ENCODE measurements around the gene FOXP3.
A peak's percentile ranks its signal among the peaks of the same experiment; 100 is the strongest.

The FOXP3 gene

DNA sequence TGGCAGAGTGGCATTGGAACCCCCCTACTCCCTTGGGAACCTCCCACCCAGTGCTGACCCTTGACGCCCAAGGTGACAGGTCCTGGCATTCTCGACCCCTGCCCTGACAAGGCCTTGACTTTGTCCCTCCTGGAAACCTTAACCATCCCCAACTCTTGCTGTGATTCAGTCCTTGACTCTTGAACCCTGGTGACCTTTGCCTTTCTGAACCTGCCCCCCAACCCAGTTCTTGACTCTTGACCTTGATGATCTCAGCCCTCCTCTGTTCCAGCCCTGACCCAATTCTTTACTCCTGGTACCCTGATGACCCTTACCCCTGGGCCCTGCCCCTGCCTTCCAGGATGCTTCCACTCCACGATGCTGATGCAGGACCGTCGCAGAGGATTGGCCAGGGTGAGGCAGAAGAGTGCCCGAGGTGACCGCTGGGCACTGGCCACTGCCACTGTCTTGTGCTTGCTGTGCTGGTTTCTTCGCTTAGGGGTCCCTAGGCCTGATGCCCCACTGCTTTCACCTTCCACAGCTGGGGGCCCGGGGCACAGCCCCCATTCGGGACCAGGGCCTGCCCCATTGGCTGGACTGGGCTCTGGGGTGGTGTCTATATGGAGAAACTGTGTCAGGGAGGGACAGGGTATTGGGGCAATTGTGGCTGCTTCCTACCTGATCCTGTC is 33.0 kb downstream of the FOXP3 start:
- Histone ChIP-seq H3K36me3 (ENCODE audit: control insufficient read depth in 1 of 2, insufficient read depth in 2 of 2, low read length in 2 of 2) (no peaks in the 10 kb centered on the region), H3K4me3 (ENCODE audit: low read depth in 1 of 2, low read length in 2 of 2) (no peak overlapping the region), H3K9me3 (ENCODE audit: control insufficient read depth in 1 of 2, low read length in 2 of 2) (no peaks in the 10 kb centered on the region), H3K27me3 (ENCODE audit: low read depth, low read length) (no peaks in the 10 kb centered on the region), H3K4me1 (ENCODE audit: control insufficient read depth in 1 of 2, insufficient read depth in 2 of 2, low read length in 2 of 2) (peaks cover 0 to 6% of the 10 kb centered on the region in 2 donors), H3K27ac (ENCODE audit: low read length) (no peak overlapping the region)

DNA sequence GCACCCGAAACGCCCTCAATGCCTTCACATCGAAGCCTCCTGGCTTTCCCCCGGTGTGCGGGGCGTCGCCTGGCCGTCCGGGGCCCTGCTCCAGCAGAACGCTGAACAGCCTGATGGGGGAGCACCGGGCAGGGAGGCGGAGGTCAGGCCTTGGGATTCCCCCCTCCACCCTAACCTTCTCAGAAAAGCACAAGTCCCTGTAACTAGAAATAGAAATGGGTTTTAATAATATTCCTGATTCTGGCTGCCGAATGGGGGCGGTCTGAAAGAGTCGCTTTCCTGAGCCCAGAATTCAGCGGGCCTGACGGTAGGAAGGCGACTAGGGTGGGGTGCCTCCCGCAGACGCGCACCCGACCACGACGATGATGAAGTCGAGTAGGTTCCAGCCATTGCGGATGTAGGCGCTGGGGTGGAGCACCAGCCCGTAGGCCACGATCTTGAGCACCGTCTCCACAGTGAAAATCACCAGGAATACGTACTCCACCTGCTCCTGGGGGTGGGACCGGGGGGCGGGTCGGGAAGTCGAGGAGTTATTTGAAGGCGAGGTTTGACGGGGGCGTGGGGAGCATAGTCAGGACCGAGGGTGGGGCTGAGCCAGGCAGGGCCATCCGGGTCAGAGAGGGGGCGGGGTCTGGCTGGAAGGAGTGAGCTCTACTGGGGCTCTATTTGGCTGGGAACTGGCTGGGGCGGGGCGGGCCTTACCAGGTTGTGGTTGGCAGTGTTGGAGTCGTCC is 33.8 kb downstream of the FOXP3 start:
- Histone ChIP-seq H3K4me1 (ENCODE audit: control insufficient read depth in 1 of 2, insufficient read depth in 2 of 2, low read length in 2 of 2) (peaks cover 0 to 4% of the 10 kb centered on the region in 2 donors), H3K27ac (ENCODE audit: low read length) (no peak overlapping the region), H3K4me3 (ENCODE audit: low read depth in 1 of 2, low read length in 2 of 2) (peak overlapping the region in 1 of 2 donors; percentile 45)

DNA sequence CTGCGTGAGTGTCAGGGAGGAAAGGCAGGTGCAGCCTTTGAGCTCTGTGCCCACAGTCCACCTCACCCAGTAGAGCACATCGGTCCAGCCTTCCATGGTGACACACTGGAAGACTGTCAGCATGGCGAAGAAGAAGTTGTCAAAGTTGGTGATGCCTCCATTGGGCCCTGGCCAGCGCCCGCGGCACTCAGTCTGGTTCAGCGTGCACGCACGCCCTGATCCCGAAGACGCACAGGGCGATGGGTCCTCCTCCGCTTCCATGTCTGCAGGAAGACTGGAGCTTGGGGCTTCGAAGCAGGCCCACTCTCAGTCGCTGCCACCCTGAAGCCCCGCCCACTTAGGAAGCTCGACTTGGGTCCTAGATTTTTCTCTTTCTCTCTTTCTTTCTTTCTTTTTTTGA is 36.3 kb downstream of the FOXP3 start:
- H3K27ac ChIP-seq (ENCODE audit: low read length): no peak overlapping the region
- no peaks in the 10 kb centered on the region for H3K36me3 ChIP-seq (ENCODE audit: control insufficient read depth in 1 of 2, insufficient read depth in 2 of 2, low read length in 2 of 2)
- H3K9me3 ChIP-seq (ENCODE audit: control insufficient read depth in 1 of 2, low read length in 2 of 2): no peaks in the 10 kb centered on the region
- no peaks in the 10 kb centered on the region for H3K27me3 ChIP-seq (ENCODE audit: low read depth, low read length)
- H3K4me1 ChIP-seq (ENCODE audit: control insufficient read depth in 1 of 2, insufficient read depth in 2 of 2, low read length in 2 of 2): peaks cover 0 to 4% of the 10 kb centered on the region in 2 donors
- H3K4me3 ChIP-seq (ENCODE audit: low read depth in 1 of 2, low read length in 2 of 2): no peak overlapping the region

More for the DNA sequence above, 33.8 kb downstream of the FOXP3 start:
- H3K27me3 ChIP-seq (ENCODE audit: low read depth, low read length): no peaks in the 10 kb centered on the region
- no peaks in the 10 kb centered on the region for H3K36me3 ChIP-seq (ENCODE audit: control insufficient read depth in 1 of 2, insufficient read depth in 2 of 2, low read length in 2 of 2)
- no peaks in the 10 kb centered on the region for H3K9me3 ChIP-seq (ENCODE audit: control insufficient read depth in 1 of 2, low read length in 2 of 2)

DNA sequence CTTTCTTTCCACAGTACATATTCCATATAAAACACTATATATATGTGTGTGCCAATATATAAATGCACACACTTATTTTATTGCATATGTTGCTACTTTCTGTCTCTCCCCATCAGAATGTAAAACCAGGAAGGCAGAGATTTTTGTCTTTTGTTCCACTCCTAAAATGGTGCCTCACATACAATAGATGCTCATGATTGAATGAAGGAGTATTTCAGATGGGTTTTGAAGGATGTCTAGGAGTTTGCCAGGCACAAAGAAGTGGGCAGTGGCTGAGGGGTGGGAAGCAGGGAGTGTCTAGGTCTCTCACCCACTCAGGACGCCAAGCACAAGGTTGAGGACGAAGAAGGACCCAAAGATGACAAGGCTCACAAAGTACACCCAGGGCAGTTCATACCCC is 36.8 kb downstream of the FOXP3 start:
- Histone ChIP-seq H3K27me3 (ENCODE audit: low read depth, low read length) (no peaks in the 10 kb centered on the region), H3K36me3 (ENCODE audit: control insufficient read depth in 1 of 2, insufficient read depth in 2 of 2, low read length in 2 of 2) (no peaks in the 10 kb centered on the region), H3K4me3 (ENCODE audit: low read depth in 1 of 2, low read length in 2 of 2) (no peak overlapping the region), H3K27ac (ENCODE audit: low read length) (no peak overlapping the region), H3K4me1 (ENCODE audit: control insufficient read depth in 1 of 2, insufficient read depth in 2 of 2, low read length in 2 of 2) (peaks cover 0 to 4% of the 10 kb centered on the region in 2 donors), H3K9me3 (ENCODE audit: control insufficient read depth in 1 of 2, low read length in 2 of 2) (no peaks in the 10 kb centered on the region)

DNA sequence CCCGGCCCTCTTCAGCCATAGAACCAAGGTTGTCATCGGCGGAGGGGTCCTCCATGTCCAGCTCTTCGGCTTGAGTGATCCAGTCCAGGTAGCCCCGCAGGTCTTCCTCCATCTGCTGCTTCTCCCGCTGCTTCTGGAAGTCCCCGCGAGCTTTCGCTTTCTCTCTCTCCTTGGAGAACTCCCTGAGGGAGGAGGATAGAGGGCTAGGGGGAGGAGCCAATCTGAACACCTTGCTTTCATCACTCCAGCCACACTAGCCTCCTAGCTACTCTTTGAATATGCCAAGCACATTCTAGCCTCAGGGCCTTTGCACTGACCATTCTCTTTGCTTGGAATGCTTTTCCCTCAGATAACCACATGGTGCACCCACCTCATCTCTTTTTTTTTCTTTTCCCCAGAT is 37.6 kb downstream of the FOXP3 start:
- Histone ChIP-seq H3K27me3 (ENCODE audit: low read depth, low read length) (no peaks in the 10 kb centered on the region), H3K4me1 (ENCODE audit: control insufficient read depth in 1 of 2, insufficient read depth in 2 of 2, low read length in 2 of 2) (peaks cover 0 to 4% of the 10 kb centered on the region in 2 donors), H3K36me3 (ENCODE audit: control insufficient read depth in 1 of 2, insufficient read depth in 2 of 2, low read length in 2 of 2) (no peaks in the 10 kb centered on the region), H3K9me3 (ENCODE audit: control insufficient read depth in 1 of 2, low read length in 2 of 2) (no peaks in the 10 kb centered on the region), H3K27ac (ENCODE audit: low read length) (no peak overlapping the region), H3K4me3 (ENCODE audit: low read depth in 1 of 2, low read length in 2 of 2) (no peak overlapping the region)

DNA sequence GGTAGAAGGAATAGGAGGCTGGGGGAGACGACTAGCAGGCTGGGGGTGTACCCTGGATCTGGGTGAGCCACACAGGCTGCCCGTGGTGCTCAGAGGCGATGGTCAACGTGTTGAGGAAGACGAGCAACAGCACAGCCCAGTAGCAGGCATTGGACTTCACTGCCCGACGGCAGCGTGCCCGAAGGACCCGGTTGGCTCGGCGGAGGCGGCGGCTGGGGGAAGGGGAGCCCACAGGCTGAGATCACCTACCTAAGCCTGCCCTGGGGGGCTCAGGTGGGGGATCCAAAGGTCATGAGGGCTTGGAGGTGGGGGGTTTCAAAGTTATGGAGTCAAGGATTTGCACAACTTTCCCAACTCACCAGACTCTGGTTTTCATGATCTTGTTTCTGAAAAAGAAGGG is 38.7 kb downstream of the FOXP3 start:
- Histone ChIP-seq H3K27ac (ENCODE audit: low read length) (no peak overlapping the region), H3K9me3 (ENCODE audit: control insufficient read depth in 1 of 2, low read length in 2 of 2) (no peaks in the 10 kb centered on the region), H3K36me3 (ENCODE audit: control insufficient read depth in 1 of 2, insufficient read depth in 2 of 2, low read length in 2 of 2) (no peaks in the 10 kb centered on the region), H3K4me1 (ENCODE audit: control insufficient read depth in 1 of 2, insufficient read depth in 2 of 2, low read length in 2 of 2) (peaks cover 0 to 1% of the 10 kb centered on the region in 2 donors), H3K27me3 (ENCODE audit: low read depth, low read length) (no peaks in the 10 kb centered on the region), H3K4me3 (ENCODE audit: low read depth in 1 of 2, low read length in 2 of 2) (no peak overlapping the region)

DNA sequence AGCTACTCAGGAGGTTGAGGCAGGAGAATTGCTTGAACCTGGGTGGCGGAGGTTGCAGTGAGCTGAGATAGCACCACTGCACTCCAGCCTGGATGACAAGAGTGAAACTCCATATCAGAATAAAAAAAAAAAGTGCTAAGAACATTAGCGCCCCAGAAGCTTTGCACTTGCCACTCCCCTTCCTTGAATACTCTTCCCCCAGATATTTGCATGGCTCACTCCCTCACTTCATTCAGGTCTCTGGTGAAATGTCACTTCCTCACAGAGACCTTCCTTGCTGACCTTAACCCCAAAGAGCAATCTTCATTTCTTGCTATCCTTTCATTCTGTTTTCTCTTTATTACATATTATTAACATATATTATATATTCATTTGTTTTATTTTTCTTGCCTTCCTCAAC is 42.6 kb downstream of the FOXP3 start:
- Histone ChIP-seq H3K4me3 (ENCODE audit: low read depth in 1 of 2, low read length in 2 of 2) (no peak overlapping the region), H3K4me1 (ENCODE audit: control insufficient read depth in 1 of 2, insufficient read depth in 2 of 2, low read length in 2 of 2) (no peaks in the 10 kb centered on the region), H3K27ac (ENCODE audit: low read length) (no peak overlapping the region), H3K27me3 (ENCODE audit: low read depth, low read length) (no peaks in the 10 kb centered on the region), H3K36me3 (ENCODE audit: control insufficient read depth in 1 of 2, insufficient read depth in 2 of 2, low read length in 2 of 2) (no peaks in the 10 kb centered on the region), H3K9me3 (ENCODE audit: control insufficient read depth in 1 of 2, low read length in 2 of 2) (no peaks in the 10 kb centered on the region)

DNA sequence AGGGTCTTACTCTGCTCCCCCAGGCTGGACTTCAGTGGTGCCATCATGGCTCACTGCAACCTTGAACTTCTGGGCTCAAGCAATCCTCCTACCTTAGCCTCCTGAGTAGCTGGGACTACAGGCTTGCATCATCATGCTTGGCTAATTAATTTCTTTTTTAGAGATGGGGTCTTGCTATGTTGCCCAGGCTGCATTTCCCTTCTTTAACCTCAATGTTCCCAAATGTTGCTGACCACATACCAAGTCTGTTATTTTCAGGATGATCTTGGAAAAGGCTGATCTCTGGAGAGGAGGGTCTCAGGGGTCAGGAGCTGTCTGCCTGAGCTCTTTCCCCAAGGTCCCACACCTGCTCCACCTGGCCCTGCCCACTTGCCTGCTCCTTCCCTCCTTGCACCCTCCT is 44.4 kb downstream of the FOXP3 start:
- H3K27ac ChIP-seq (ENCODE audit: low read length): no peak overlapping the region
- H3K4me1 ChIP-seq (ENCODE audit: control insufficient read depth in 1 of 2, insufficient read depth in 2 of 2, low read length in 2 of 2): no peaks in the 10 kb centered on the region
- H3K4me3 ChIP-seq (ENCODE audit: low read depth in 1 of 2, low read length in 2 of 2): no peak overlapping the region
- no peaks in the 10 kb centered on the region for H3K36me3 ChIP-seq (ENCODE audit: control insufficient read depth in 1 of 2, insufficient read depth in 2 of 2, low read length in 2 of 2)
- no peaks in the 10 kb centered on the region for H3K9me3 ChIP-seq (ENCODE audit: control insufficient read depth in 1 of 2, low read length in 2 of 2)
- H3K27me3 ChIP-seq (ENCODE audit: low read depth, low read length): no peaks in the 10 kb centered on the region

DNA sequence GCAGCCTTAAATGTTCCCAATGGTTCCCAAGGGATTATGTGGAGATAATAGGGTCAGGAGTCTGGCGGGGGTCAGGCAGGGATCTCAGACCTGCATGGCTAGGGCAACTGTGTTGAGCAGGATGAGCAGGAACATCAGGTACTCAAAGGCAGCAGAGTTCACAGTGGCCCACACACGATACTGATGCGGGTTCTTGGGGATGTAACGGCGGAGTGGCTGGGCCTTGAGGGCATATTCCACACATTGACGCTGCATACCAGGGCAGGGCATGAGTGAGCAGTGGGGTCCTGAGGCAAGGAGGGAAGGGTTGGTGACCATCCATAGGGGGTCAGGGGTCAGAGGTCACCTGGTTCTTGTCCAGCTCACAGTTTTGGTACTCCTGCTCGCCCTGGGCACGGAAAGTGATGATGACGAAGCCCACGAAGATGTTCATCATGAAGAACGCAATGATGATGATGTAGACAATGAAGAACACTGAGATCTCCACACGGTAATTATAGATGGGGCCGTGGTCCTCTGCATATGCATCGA is 49.4 kb downstream of the FOXP3 start:
- H3K4me3 ChIP-seq (ENCODE audit: low read depth in 1 of 2, low read length in 2 of 2): no peak overlapping the region
- no peaks in the 10 kb centered on the region for H3K27me3 ChIP-seq (ENCODE audit: low read depth, low read length)
- H3K36me3 ChIP-seq (ENCODE audit: control insufficient read depth in 1 of 2, insufficient read depth in 2 of 2, low read length in 2 of 2): no peaks in the 10 kb centered on the region
- no peaks in the 10 kb centered on the region for H3K4me1 ChIP-seq (ENCODE audit: control insufficient read depth in 1 of 2, insufficient read depth in 2 of 2, low read length in 2 of 2)
- H3K9me3 ChIP-seq (ENCODE audit: control insufficient read depth in 1 of 2, low read length in 2 of 2): no peaks in the 10 kb centered on the region
- no peak overlapping the region for H3K27ac ChIP-seq (ENCODE audit: low read length)

DNA sequence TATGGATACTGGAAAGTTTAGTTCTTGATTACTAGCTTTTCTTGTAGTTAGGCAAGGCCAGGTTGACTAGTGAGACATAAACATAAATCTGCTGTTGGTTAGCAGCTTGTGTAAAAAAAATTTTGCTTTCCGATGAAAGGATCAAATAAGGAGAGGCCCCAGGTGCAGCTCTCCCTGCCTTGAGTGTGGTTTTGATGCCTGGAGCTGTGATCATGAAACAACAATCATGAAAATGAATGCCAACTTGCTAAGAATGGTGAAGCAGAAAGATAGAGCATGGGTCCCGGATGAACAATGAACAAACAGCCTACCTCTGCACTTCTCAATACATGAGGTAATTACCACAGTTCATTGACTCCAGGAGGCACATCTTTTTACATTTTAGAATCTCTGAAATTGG is 50.1 kb downstream of the FOXP3 start:
- Histone ChIP-seq H3K27me3 (ENCODE audit: low read depth, low read length) (no peaks in the 10 kb centered on the region), H3K4me1 (ENCODE audit: control insufficient read depth in 1 of 2, insufficient read depth in 2 of 2, low read length in 2 of 2) (no peaks in the 10 kb centered on the region), H3K9me3 (ENCODE audit: control insufficient read depth in 1 of 2, low read length in 2 of 2) (no peaks in the 10 kb centered on the region), H3K27ac (ENCODE audit: low read length) (no peak overlapping the region), H3K4me3 (ENCODE audit: low read depth in 1 of 2, low read length in 2 of 2) (no peak overlapping the region), H3K36me3 (ENCODE audit: control insufficient read depth in 1 of 2, insufficient read depth in 2 of 2, low read length in 2 of 2) (no peaks in the 10 kb centered on the region)

DNA sequence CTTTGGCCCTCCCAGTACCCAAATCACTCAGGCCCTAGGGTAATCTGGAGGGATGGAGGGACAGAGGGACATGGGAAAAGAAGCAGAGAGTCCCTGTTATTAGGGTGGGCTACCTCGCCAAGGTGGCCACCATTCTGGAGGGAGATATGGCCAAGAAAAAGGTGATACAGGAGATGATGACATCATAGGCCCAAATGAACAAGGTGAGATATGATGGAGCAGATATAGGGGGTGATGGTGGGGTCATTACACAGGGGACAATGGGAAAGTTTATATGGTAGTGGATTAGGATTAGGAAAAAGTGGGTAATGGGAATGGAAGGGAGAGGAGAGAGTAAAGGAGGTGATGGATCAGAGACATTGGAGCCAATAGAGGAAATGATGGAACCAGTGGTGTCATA is 51.6 kb downstream of the FOXP3 start:
- no peak overlapping the region for H3K4me3 ChIP-seq (ENCODE audit: low read depth in 1 of 2, low read length in 2 of 2)
- no peaks in the 10 kb centered on the region for H3K4me1 ChIP-seq (ENCODE audit: control insufficient read depth in 1 of 2, insufficient read depth in 2 of 2, low read length in 2 of 2)
- no peak overlapping the region for H3K27ac ChIP-seq (ENCODE audit: low read length)
- no peaks in the 10 kb centered on the region for H3K36me3 ChIP-seq (ENCODE audit: control insufficient read depth in 1 of 2, insufficient read depth in 2 of 2, low read length in 2 of 2)
- no peaks in the 10 kb centered on the region for H3K27me3 ChIP-seq (ENCODE audit: low read depth, low read length)
- H3K9me3 ChIP-seq (ENCODE audit: control insufficient read depth in 1 of 2, low read length in 2 of 2): no peaks in the 10 kb centered on the region
